HepG2 (cell line): ENCODE data around the gene MAGEB16. TPM values are rescaled to one million over a fixed set of nuclear protein-coding genes. Genes with fewer than 3 reads are reported as not detected.

Experiments
- ATAC-seq: fragments of 200-7000 bp; cut with Tn5 transposase; 3 replicates; pipeline ENCODE4 v1.9.1; 2020; ENCODE audit warnings: mild to moderate bottlenecking, moderate library complexity
- Bru-seq: library from RNA; stranded (reverse); fragments of 400-500 nt; gene quantifications from one replicate; lab custom pipeline; 2021; lab: Mats Ljungman, UMichigan
- BruChase-seq, 2 experiments: library from RNA; stranded (reverse); fragments of 400-500 nt; gene quantifications; one replicate each; lab custom pipeline; 2021; lab: Mats Ljungman, UMichigan
- BruUV-seq: library from RNA; stranded (reverse); fragments of 400-500 nt; replicated peaks from 2 replicates; lab custom pipeline; 2021; lab: Mats Ljungman, UMichigan
- CTCF ChIA-PET: fragments of 300-600 bp; formaldehyde crosslinking; extraction: SDS; loops from one replicate; lab custom pipeline; 2021; ENCODE audit warnings: low total read pairs, inconsistent platforms, low intra/inter-chr PET ratio; lab: Yijun Ruan, JAX
- POLR2A ChIA-PET: fragments of 350-600 bp; sonication (Branson Sonifier 250); formaldehyde crosslinking; loops from one replicate; lab custom pipeline; 2020; ENCODE audit warnings: antibody characterized with exemption, inconsistent platforms; lab: Yijun Ruan, JAX
- DNase-seq: peaks from one replicate; pipeline ENCODE4 v3.0.0-alpha.2; 2015; ENCODE audit warnings: low spot score
- FAIRE-seq: peaks from 3 replicates; lab custom pipeline; 2011; peaks lifted over from hg19 to GRCh38; lab: Jason Lieb, UNC
- H2AFZ ChIP-seq: one replicate; pipeline ENCODE4 v1.6.1; 2011; ENCODE audit warnings: low read length, inconsistent platforms
- H3K27ac ChIP-seq: fragments of 300-600 bp; 3 replicates; pipeline ENCODE4 v1.8.0; 2011; ENCODE audit warnings: mixed run types, mild to moderate bottlenecking, mixed read lengths, low read length, inconsistent platforms; ENCODE audit not compliant: insufficient read depth; ENCODE audit errors: extremely low read length
- H3K27me3 ChIP-seq, 2 experiments: fragments of 200-600 bp in 1 of 2; 2 replicates in 1 of 2; 3 replicates in 1 of 2; pipeline versions ENCODE4 v1.6.0 to v1.8.0; 2011; ENCODE audit warnings: low read length in 2 of 2, mild to moderate bottlenecking in 2 of 2, moderate library complexity in 2 of 2, inconsistent platforms in 1 of 2; ENCODE audit not compliant: insufficient read depth in 2 of 2, control insufficient read depth in 1 of 2
- H3K36me3 ChIP-seq, 2 experiments: fragments of 200-600 bp in 1 of 2; replicated peaks in 1 of 2; 2 replicates in 1 of 2; 3 replicates in 1 of 2; pipeline versions ENCODE4 v1.5.1 to v1.8.0; 2011; ENCODE audit warnings: low read length in 2 of 2, inconsistent platforms in 1 of 2; ENCODE audit not compliant: insufficient read depth in 2 of 2, control insufficient read depth in 1 of 2
- H3K4me1 ChIP-seq: 2 replicates; pipeline ENCODE4 v1.5.1; 2012; ENCODE audit warnings: low read length, inconsistent platforms; ENCODE audit not compliant: insufficient read depth
- H3K4me2 ChIP-seq: 2 replicates; pipeline ENCODE4 v1.6.0; 2011; ENCODE audit warnings: low read depth, low read length, inconsistent platforms
- H3K4me3 ChIP-seq, 3 experiments: fragments of 200-600 bp in 1 of 3; sonication (generic), shearing (Covaris generic) in 1 of 3; replicated peaks in 1 of 3; 2 replicates each; pipeline ENCODE4 v1.5.1; 2011 to 2016; ENCODE audit warnings: low read length in 3 of 3, inconsistent platforms in 2 of 3, low read depth in 2 of 3, mild to moderate bottlenecking in 2 of 3, control low read depth in 1 of 3, mixed read lengths in 1 of 3; ENCODE audit not compliant: insufficient read depth in 1 of 3
- H3K79me2 ChIP-seq: one replicate; pipeline ENCODE4 v1.6.1; 2011; ENCODE audit warnings: low read length, inconsistent platforms; ENCODE audit not compliant: insufficient read depth
- H3K9ac ChIP-seq: 2 replicates; pipeline ENCODE4 v1.6.0; 2011; ENCODE audit warnings: mild to moderate bottlenecking, low read depth, low read length, inconsistent platforms; ENCODE audit not compliant: insufficient read depth
- H3K9me3 ChIP-seq: 2 replicates; pipeline ENCODE4 v1.5.1; 2012; ENCODE audit warnings: mild to moderate bottlenecking, low read length
- H4K20me1 ChIP-seq: 2 replicates; pipeline ENCODE4 v1.6.0; 2011; ENCODE audit warnings: inconsistent platforms, mild to moderate bottlenecking, low read length, moderate library complexity; ENCODE audit not compliant: insufficient read depth
- CEBPB ChIP-seq: IDR thresholded peaks from 2 replicates; pipeline ENCODE4 v1.6.1; 2011; ENCODE audit warnings: low read depth, low read length, improper control_type of control experiment, borderline replicate concordance
- CREM ChIP-seq, 2 experiments: sonication (generic) in 1 of 2; formaldehyde crosslinking in 1 of 2; IDR thresholded peaks; 2 replicates each; pipeline versions ENCODE4 v1.4.0 to v1.6.1; 2016 to 2020; ENCODE audit warnings: antibody characterized with exemption in 1 of 2, mild to moderate bottlenecking in 1 of 2, missing genetic modification reagents in 1 of 2
- DNMT3B ChIP-seq: conservative IDR thresholded peaks from 2 replicates; pipeline ENCODE4 v1.6.1; 2016; ENCODE audit warnings: missing biosample characterization, control low read depth
- GRHL1 ChIP-seq: sonication (generic); formaldehyde crosslinking; conservative IDR thresholded peaks from 2 replicates; pipeline ENCODE4 v1.8.0; 2022; ENCODE audit warnings: missing genetic modification reagents
- HINFP ChIP-seq: sonication (generic); formaldehyde crosslinking; IDR thresholded peaks from 2 replicates; pipeline ENCODE4 v1.4.0; 2020; ENCODE audit warnings: low read depth, mild to moderate bottlenecking, missing genetic modification reagents
- LRRFIP1 ChIP-seq: sonication (generic); formaldehyde crosslinking; conservative IDR thresholded peaks from 2 replicates; pipeline ENCODE4 v1.4.0; 2020; ENCODE audit warnings: missing genetic modification reagents
- NAIF1 ChIP-seq: sonication (generic); formaldehyde crosslinking; IDR thresholded peaks from 2 replicates; pipeline ENCODE4 v1.5.0; 2020; ENCODE audit warnings: mild to moderate bottlenecking, missing genetic modification reagents, borderline replicate concordance
- PAWR ChIP-seq: sonication (generic); formaldehyde crosslinking; IDR thresholded peaks from 2 replicates; pipeline ENCODE4 v1.4.0; 2020; ENCODE audit warnings: missing genetic modification reagents, mild to moderate bottlenecking, borderline replicate concordance
- RNF2 ChIP-seq: fragments of 450-650 bp; conservative IDR thresholded peaks from 2 replicates; pipeline ENCODE4 v1.6.1; 2016; ENCODE audit warnings: low read depth
- SOX5 ChIP-seq: IDR thresholded peaks from 2 replicates; pipeline ENCODE4 v1.6.1; 2016; ENCODE audit warnings: borderline replicate concordance
- ZNF614 ChIP-seq: IDR thresholded peaks from 2 replicates; pipeline ENCODE4 v1.6.1; 2018; ENCODE audit warnings: missing biosample characterization, missing genetic modification reagents, inconsistent platforms, borderline replicate concordance
- ZNF615 ChIP-seq: sonication (generic); formaldehyde crosslinking; IDR thresholded peaks from 2 replicates; pipeline ENCODE4 v1.5.0; 2020; ENCODE audit warnings: mild to moderate bottlenecking, missing genetic modification reagents, borderline replicate concordance
- ZNF619 ChIP-seq: sonication (generic); formaldehyde crosslinking; IDR thresholded peaks from 2 replicates; pipeline ENCODE4 v1.4.0; 2020; ENCODE audit warnings: mild to moderate bottlenecking, missing genetic modification reagents
- ZZZ3 ChIP-seq: sonication (generic); formaldehyde crosslinking; IDR thresholded peaks from 2 replicates; pipeline ENCODE4 v1.4.0; 2020; ENCODE audit warnings: missing genetic modification reagents, mild to moderate bottlenecking, borderline replicate concordance
- WGBS: methylation state at CpG from one replicate; pipeline ENCODE4 v1.1.6; 2017; ENCODE audit warnings: low lambda C conversion rate; 5-methylcytosine and 5-hydroxymethylcytosine counted together
- in situ Hi-C: cut with HindIII; loops from 2 replicates; pipeline ENCODE4 v1.10.0; 2017; ENCODE audit warnings: low pct_unique_long_range_greater_than_20kb; ENCODE audit not compliant: extremely low pct_ligation_motif_present
- intact Hi-C: fragments of 100-400 bp; cut with micrococcal nuclease; formaldehyde crosslinking; loops from one replicate; pipeline ENCODE4 v1.10.0; 2022; ENCODE audit not compliant: unreplicated experiment
- long read RNA-seq, 2 experiments: library from RNA in 1 of 2; library from polyadenylated mRNA in 1 of 2; stranded (forward) in 1 of 2; unstranded in 1 of 2; transcript quantifications; one replicate each; pipeline ENCODE4 v2.0.0, GENCODE V29; 2019 to 2022
- polyA minus RNA-seq, 3 experiments: library from RNA; depleted of rRNA, polyadenylated mRNA; stranded (reverse); fragments of >200 nt; gene quantifications; 2 replicates each; pipeline ENCODE4 v1.2.3, GENCODE V29; 2011; ENCODE audit warnings: low replicate concordance in 1 of 3
- polyA plus RNA-seq, 8 experiments: library from polyadenylated mRNA; depleted of rRNA in 3 of 8; stranded (reverse) in 7 of 8; unstranded in 1 of 8; fragments of >200 nt; fragmentation: Illumina TruSeq in 4 of 8; extraction: Trizol in 4 of 8; gene quantifications; 2 replicates each; pipeline versions ENCODE4 v1.2.1 to v1.2.3, GENCODE V29; 2011 to 2016; ENCODE audit warnings: low read depth in 4 of 8, missing spikeins in 1 of 8, mixed read lengths in 1 of 8; ENCODE audit not compliant: insufficient read depth in 1 of 8
- total RNA-seq, 5 experiments: library from RNA; depleted of rRNA; stranded (reverse); fragments of >200 nt; fragmentation: Illumina TruSeq; extraction: Trizol; gene quantifications; 2 replicates each; pipeline ENCODE4 v1.2.3, GENCODE V29; 2016; ENCODE audit warnings: low read depth in 1 of 5

MAGEB16 gene
- total RNA-seq (2016; rRNA removed; fragmentation: Illumina TruSeq; extraction: Trizol) (not detected in 2 replicates), polyA plus RNA-seq (2011; rRNA removed) (not detected in 2 replicates), polyA minus RNA-seq (2011; rRNA and poly(A)+ RNA removed; ENCODE audit: low replicate concordance) (not detected in 2 replicates), Bru-seq, nascent RNA (not detected), BruChase-seq, experiment 1, labeled RNA remaining after a 6-hour chase (not detected), BruChase-seq, experiment 2, labeled RNA remaining after a 2-hour chase (not detected)
- total RNA-seq (2016; cell fraction: cytosol; rRNA removed; fragmentation: Illumina TruSeq; extraction: Trizol; ENCODE audit: low read depth), result not detected in 2 replicates
- total RNA-seq (2016; cell fraction: insoluble cytoplasmic fraction; rRNA removed; fragmentation: Illumina TruSeq; extraction: Trizol), result not detected in 2 replicates
- total RNA-seq (2016; cell fraction: membrane; rRNA removed; fragmentation: Illumina TruSeq; extraction: Trizol), result not detected in 2 replicates
- not detected in 2 replicates for total RNA-seq (2016; cell fraction: nucleus; rRNA removed; fragmentation: Illumina TruSeq; extraction: Trizol)
- not detected in 2 replicates for polyA plus RNA-seq (2011; cell fraction: cytosol; rRNA removed)
- not detected in 2 replicates for polyA plus RNA-seq (2011; cell fraction: nucleus; rRNA removed)
- polyA plus RNA-seq (2012), result not detected in 2 replicates
- polyA plus RNA-seq (2016; cell fraction: cytosol; fragmentation: Illumina TruSeq; extraction: Trizol; ENCODE audit: low read depth), result not detected in 2 replicates
- polyA plus RNA-seq (2016; cell fraction: insoluble cytoplasmic fraction; fragmentation: Illumina TruSeq; extraction: Trizol; ENCODE audit: low read depth), result not detected in 2 replicates
- not detected in 2 replicates for polyA plus RNA-seq (2016; cell fraction: membrane; fragmentation: Illumina TruSeq; extraction: Trizol; ENCODE audit: low read depth)
- not detected in 2 replicates for polyA plus RNA-seq (2016; cell fraction: nucleus; fragmentation: Illumina TruSeq; extraction: Trizol; ENCODE audit: insufficient read depth, low read depth)
- polyA minus RNA-seq (2011; cell fraction: cytosol; rRNA and poly(A)+ RNA removed), result not detected in 2 replicates
- not detected in 2 replicates for polyA minus RNA-seq (2011; cell fraction: nucleus; rRNA and poly(A)+ RNA removed)
- long read RNA-seq, experiment 1, result 0 reads
- long read RNA-seq, experiment 2, result 0 reads

- H2AFZ ChIP-seq, result no peak within 1 kb of the TSS
- H4K20me1 ChIP-seq, result no peaks in the 10 kb centered on the region
- ATAC-seq (no peak), FAIRE-seq (no peak), DNase-seq (no peak)
- POLR2A ChIA-PET, result no interaction called here
- H3K27ac ChIP-seq, result no peak within 1 kb of the TSS
- no peak within 1 kb of the TSS for H3K9ac ChIP-seq
- no TSS peak for BruUV-seq
- H3K4me3 ChIP-seq, result no peak within 1 kb of the TSS
- no peaks in the 10 kb centered on the region for H3K36me3 ChIP-seq
- no peak within 1 kb of the TSS for H3K4me2 ChIP-seq
- 100% methylated on average over 2 of the region's 15 CpGs for WGBS
- in situ Hi-C loops, result no loop called here
- no peaks in the 10 kb centered on the region for H3K27me3 ChIP-seq
- no peaks in the 10 kb centered on the region for H3K79me2 ChIP-seq
- intact Hi-C loops, result no loop called here
- no peaks in the 10 kb centered on the region; the same call in 1 of the 2 replicates for H3K9me3 ChIP-seq
- H3K4me1 ChIP-seq, result no peaks in the 10 kb centered on the region
- CTCF ChIA-PET, result no interaction called here
- no peak for TF ChIP-seq PAWR
- TF ChIP-seq ZZZ3 (CRISPR knock-in tag), result no peak
- no peak for TF ChIP-seq SOX5 (CRISPR knock-in tag)
- no peak for TF ChIP-seq GRHL1 (CRISPR knock-in tag)
- TF ChIP-seq RNF2, result no peak
- no peak for TF ChIP-seq NAIF1
- no peak for TF ChIP-seq CEBPB
- TF ChIP-seq CREM (IDR thresholded peaks at IDR 0.05), result no peak
- TF ChIP-seq CREM (CRISPR knock-in tag; IDR thresholded peaks at IDR 0.05), result no peak
- no peak for TF ChIP-seq HINFP (CRISPR knock-in tag)
- no peak for TF ChIP-seq DNMT3B (CRISPR knock-in tag)
- TF ChIP-seq ZNF619 (CRISPR knock-in tag), result no peak
- no peak for TF ChIP-seq ZNF615
- no peak for TF ChIP-seq LRRFIP1 (CRISPR knock-in tag)
- TF ChIP-seq ZNF614 (CRISPR knock-in tag), result no peak
These were observed at the start of gene MAGEB16 for GRCh38 chrX:35798042-35798441. TSS of gene MAGEB16 (plus strand) at chrX:35798342. CDS start at chrX:35802197, 3,855 bp downstream.
